Prostate gland (tissue), 2 donors: ENCODE results near the gene PALM2AKAP2.

Source experiments
- POLR2A ChIP-seq: fragments of 450-650 bp; IDR thresholded peaks from one replicate; pipeline ENCODE4 v1.6.1; 2016; ENCODE audit warnings: antibody characterized with exemption, mild to moderate bottlenecking
- POLR2AphosphoS5 ChIP-seq: sonication (generic); formaldehyde crosslinking; IDR thresholded peaks from one replicate; pipeline ENCODE4 v1.6.1; 2017; ENCODE audit warnings: antibody characterized with exemption
- TF ChIP-seq, protein P1 (sequence below), 4 experiments: fragments of 200-600 bp in 2 of 4; fragments of 450-650 bp in 2 of 4; sonication (generic) in 2 of 4; IDR thresholded peaks; 1 replicate in 3 of 4; 2 replicates in 1 of 4; pipeline ENCODE4 v1.5.1; 2016 to 2019; ENCODE audit warnings: antibody characterized with exemption in 4 of 4, mild to moderate bottlenecking in 2 of 4, moderate library complexity in 2 of 4

DNA sequence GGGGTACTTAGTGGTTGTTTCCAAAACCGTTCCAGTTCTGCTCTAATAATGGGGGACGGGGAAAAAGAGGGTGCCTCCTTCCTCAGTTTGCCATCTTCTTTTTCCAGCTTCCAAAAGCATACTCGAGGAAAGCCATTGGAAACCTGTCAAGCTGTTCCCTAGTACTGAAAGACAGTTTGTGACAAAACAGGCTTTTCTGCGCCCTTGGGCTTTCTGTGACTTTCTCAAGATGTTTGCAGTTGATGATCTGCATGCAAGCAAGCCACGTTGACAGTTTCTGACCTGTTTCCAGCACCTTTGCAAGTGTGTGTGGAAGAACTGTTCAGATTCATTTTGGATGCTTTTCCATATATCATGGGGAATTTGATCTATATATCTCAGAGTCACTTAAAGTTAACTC lies 26.7 kb upstream of the PALM2AKAP2 start:
- no peak for TF ChIP-seq POLR2AphosphoS5
- TF ChIP-seq, protein P1, sequence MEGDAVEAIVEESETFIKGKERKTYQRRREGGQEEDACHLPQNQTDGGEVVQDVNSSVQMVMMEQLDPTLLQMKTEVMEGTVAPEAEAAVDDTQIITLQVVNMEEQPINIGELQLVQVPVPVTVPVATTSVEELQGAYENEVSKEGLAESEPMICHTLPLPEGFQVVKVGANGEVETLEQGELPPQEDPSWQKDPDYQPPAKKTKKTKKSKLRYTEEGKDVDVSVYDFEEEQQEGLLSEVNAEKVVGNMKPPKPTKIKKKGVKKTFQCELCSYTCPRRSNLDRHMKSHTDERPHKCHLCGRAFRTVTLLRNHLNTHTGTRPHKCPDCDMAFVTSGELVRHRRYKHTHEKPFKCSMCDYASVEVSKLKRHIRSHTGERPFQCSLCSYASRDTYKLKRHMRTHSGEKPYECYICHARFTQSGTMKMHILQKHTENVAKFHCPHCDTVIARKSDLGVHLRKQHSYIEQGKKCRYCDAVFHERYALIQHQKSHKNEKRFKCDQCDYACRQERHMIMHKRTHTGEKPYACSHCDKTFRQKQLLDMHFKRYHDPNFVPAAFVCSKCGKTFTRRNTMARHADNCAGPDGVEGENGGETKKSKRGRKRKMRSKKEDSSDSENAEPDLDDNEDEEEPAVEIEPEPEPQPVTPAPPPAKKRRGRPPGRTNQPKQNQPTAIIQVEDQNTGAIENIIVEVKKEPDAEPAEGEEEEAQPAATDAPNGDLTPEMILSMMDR (IDR thresholded peaks at IDR 0.05), result no peak
- TF ChIP-seq POLR2A, result no peak
